Stimulated activated CD8-positive, alpha-beta memory T cell treated with anti-CD3 and anti-CD28 coated beads, Interleukin-7, amount 100 ng/mL, for 24 hours (primary cell): ENCODE data around the gene F10.
"Not testable (repeated sequence)": the region's sequence is repeated elsewhere in the genome, so short reads cannot be mapped to it uniquely, and the experiment has no call there.

Source experiments
- DNase-seq: peaks from one replicate; pipeline ENCODE4 v3.0.0-alpha.2; 2020; ENCODE audit warnings: low read depth

F10 gene

GRCh38 chr13:113153810-113154748 lies 31.5 kb downstream of the F10 start:
- DNase-seq = peak; percentile 38

GRCh38 chr13:113155201-113155600 lies 32.6 kb downstream of the F10 start:
- DNase-seq = no peak

- DNase-seq = no peak
These were observed 33.5 kb downstream of the F10 start for GRCh38 chr13:113155982-113156655.

GRCh38 chr13:113157206-113157928 lies 34.8 kb downstream of the F10 start:
- DNase-seq = no peak

GRCh38 chr13:113157929-113158747 lies 35.5 kb downstream of the F10 start, which contains the start of gene PROZ:
PROZ (plus strand) TSS chr13:113158648; CDS start chr13:113158661, 13 bp downstream.
- no peak for DNase-seq

GRCh38 chr13:113158946-113159345 lies 36.3 kb downstream of the F10 start:
- no peak for DNase-seq

GRCh38 chr13:113159701-113160100 lies 37.1 kb downstream of the F10 start:
- DNase-seq = no peak

- DNase-seq = no peak
These were observed 38.4 kb downstream of the F10 start for GRCh38 chr13:113160983-113161382.

GRCh38 chr13:113161433-113161832 lies 38.8 kb downstream of the F10 start:
- no peak for DNase-seq

GRCh38 chr13:113161975-113162374 lies 39.4 kb downstream of the F10 start:
- DNase-seq = not testable (repeated sequence)

- DNase-seq = no peak
These were observed 40.4 kb downstream of the F10 start for GRCh38 chr13:113162783-113163685.

GRCh38 chr13:113164492-113164891 lies 41.9 kb downstream of the F10 start:
- no peak for DNase-seq

GRCh38 chr13:113166266-113166665 lies 43.7 kb downstream of the F10 start:
- no peak for DNase-seq

GRCh38 chr13:113166681-113167080 lies 44.1 kb downstream of the F10 start:
- no peak for DNase-seq

- DNase-seq = no peak
These were observed 44.6 kb downstream of the F10 start for GRCh38 chr13:113167155-113167554.

GRCh38 chr13:113167575-113167974 lies 45.0 kb downstream of the F10 start:
- DNase-seq = no peak

- DNase-seq = no peak
These were observed 45.6 kb downstream of the F10 start for GRCh38 chr13:113168211-113168610.

- no peak for DNase-seq
These were observed 47.0 kb downstream of the F10 start for GRCh38 chr13:113169277-113170272.

GRCh38 chr13:113170511-113170910 lies 47.9 kb downstream of the F10 start:
- DNase-seq = no peak
